Glomerular visceral epithelial cell (primary cell): Measurements from ENCODE around the gene CYP4Z1.
"Not testable (repeated sequence)": the region's sequence is repeated elsewhere in the genome, so short reads cannot be mapped to it uniquely, and the experiment has no call there.

Source experiments
- DNase-seq: peaks from one replicate; pipeline ENCODE4 v3.0.0-alpha.2; 2016; ENCODE audit errors: extremely low spot score

CYP4Z1 gene

GRCh38 chr1:47128221-47128620 lies 61.2 kb downstream of the CYP4Z1 start:
- no peak for DNase-seq

GRCh38 chr1:47128854-47129253 lies 61.8 kb downstream of the CYP4Z1 start:
- DNase-seq, result not testable (repeated sequence)

DNA sequence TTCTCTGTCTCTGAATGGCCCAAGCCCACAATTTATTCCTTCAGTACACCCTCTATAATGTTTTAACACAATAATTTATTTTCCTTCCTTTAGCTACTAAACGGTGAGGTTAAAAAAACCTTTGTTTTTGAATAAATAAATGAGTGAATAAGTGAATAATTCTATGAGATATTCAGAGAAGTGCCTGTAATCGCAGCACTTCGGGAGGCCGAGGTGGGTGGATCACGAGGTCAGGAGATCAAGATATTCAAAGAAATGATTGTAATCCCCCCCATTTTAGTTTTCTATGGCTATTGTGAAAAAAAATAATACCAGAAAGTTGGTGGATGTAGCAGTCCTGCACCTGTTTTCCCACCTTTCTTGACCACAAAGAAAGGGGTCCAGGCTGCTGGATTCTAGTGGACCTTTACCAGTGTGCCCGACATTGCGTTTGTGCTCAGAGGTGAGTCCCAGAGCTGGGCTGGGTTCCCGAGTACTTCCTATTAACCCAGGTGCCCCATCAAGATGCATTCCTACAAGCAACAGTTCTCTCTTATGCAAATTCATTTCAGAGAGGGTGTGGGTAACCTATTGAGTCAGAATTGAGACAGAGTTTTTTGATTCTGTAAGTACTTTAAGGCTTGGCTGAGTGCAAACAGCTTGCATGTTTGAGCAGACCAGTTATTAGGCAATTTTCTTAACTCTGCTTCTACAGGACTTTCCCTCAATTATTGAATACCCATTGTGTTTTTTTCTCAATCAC lies 62.6 kb downstream of the CYP4Z1 start:
- not testable (repeated sequence) for DNase-seq

GRCh38 chr1:47132665-47133064 lies 65.6 kb downstream of the CYP4Z1 start:
- DNase-seq, result not testable (repeated sequence)

GRCh38 chr1:47137198-47137597 lies 70.2 kb downstream of the CYP4Z1 start, which contains the start of gene CYP4A22:
TSS of gene CYP4A22 (plus strand) at chr1:47137441. CDS start at chr1:47137486, 45 bp downstream.
- no peak for DNase-seq

DNA sequence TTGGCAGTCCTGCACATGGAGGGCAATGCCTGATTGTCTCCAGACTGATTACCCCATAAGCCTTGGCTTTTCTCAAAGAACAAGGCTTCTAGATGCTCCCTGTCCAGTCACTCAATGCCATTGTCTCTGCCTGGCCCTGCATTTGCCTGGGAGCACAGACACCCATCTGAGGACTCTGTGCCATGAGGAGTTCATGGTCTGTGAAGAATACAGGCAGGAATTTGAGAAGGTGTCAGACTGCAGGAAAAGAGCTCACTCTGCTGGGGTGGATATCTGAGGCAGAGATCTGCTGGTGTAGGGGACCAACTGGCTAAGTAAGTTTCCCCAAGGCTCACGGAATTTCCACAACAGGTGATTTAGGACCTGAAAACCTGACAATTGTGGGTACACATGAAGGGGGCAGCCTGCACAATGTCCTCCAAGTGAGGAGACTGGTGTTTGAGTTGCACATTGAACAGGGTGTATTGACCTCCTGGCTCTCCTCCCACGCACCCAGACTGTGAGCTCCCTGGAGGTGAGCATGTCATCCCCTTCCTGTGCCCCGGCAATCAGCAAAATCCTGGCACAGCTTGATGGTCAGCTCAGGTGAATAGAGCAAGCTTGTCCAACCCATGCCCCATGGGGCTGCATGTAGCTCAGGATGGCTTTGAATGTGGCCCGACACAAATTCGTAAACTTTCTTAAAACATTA lies 71.0 kb downstream of the CYP4Z1 start:
- DNase-seq, result no peak

DNA sequence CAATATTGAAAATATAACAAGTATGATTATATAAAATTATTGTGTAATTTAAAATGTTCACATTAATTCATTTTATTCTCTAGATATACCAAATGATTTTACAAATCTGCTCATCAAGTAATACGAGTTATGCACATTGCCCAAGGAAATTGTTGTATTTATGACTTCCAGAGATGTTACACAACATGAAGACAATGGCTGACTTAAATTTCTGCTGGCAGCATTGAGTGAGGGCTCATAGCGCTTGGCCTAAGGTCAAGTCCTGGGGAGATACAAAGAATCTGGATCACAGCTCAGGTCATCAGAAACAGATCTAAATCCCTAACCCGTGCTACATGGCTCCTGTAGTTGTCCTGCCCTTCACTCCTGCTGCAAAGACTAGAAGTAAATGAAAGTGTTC lies 73.3 kb downstream of the CYP4Z1 start:
- not testable (repeated sequence) for DNase-seq

- not testable (repeated sequence) for DNase-seq
Observed at GRCh38 chr1:47143654-47144053, 76.6 kb downstream of the CYP4Z1 start.

GRCh38 chr1:47146495-47146894 lies 79.5 kb downstream of the CYP4Z1 start:
- DNase-seq, result not testable (repeated sequence)

- no peak for DNase-seq
Observed at GRCh38 chr1:47147047-47147785, 80.2 kb downstream of the CYP4Z1 start.

DNA sequence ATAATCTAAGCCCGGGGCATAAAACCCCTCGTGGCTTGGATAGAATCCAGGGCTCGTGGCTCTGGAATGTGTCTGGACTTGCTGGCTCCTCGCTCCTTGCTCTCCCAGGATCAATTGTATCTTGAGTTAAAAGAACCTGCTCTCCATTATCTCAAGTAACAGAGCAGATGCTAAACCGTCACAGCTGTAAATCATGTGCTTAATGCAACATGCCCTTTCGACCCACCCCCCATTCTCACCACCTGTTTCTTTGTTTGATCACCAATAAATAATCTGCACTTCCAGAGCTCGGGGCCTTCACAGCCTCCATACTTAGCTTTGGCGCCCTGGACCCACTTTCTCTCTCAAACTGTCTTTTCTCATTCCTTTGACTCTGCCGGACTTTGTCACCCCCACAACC lies 82.1 kb downstream of the CYP4Z1 start:
- DNase-seq, result not testable (repeated sequence)

GRCh38 chr1:47156457-47156856 lies 89.4 kb downstream of the CYP4Z1 start:
- not testable (repeated sequence) for DNase-seq

- DNase-seq, result not testable (repeated sequence)
Observed at GRCh38 chr1:47157957-47158356, 90.9 kb downstream of the CYP4Z1 start.

DNA sequence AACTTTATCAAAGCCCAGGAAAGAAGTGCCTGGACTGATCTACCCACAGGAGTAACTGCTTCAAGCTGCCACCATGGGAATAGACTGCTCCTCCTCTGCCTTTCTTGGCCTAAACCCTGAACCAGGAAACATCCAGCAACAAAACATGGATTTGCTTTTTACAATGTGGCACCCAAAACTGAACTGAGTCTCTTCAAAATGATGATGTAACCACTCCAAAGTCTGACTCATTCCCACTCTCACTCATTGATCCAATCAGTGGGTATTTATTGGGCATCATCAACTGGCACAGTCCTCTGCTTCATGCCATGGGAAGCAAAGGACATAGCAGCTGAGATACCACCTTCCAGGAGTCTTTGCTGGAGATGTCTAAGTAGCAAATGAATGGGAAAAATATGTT lies 93.7 kb downstream of the CYP4Z1 start:
- no peak for DNase-seq

GRCh38 chr1:47161298-47162040 lies 94.4 kb downstream of the CYP4Z1 start:
- no peak for DNase-seq

- DNase-seq, result no peak
Observed at GRCh38 chr1:47164552-47164951, 97.5 kb downstream of the CYP4Z1 start.
